ENCODE measurements around the gene FBXO28. TPM values are rescaled to one million over a fixed set of nuclear protein-coding genes. Genes with fewer than 3 reads are reported as not detected.

Gene FBXO28
- total RNA-seq, 5 donors from 2014 or later (not counting 1 experiment from before 2014, with no cell fraction given), result 25.9 to 34.8 (median 33.3) TPM

GRCh38 chr1:224163311-224163710 is 49.4 kb downstream of the FBXO28 start:
- Histone ChIP-seq H3K27ac (ENCODE audit: low read length) (no peak overlapping the region), H3K36me3 (ENCODE audit: control insufficient read depth in 2 of 2, extremely low read depth in 1 of 2, insufficient read depth in 1 of 2, low read length in 1 of 2) (peaks cover 0 to 6% of the 10 kb centered on the region in 2 donors), H3K9me3 (no peaks in the 10 kb centered on the region), H3K4me3 (ENCODE audit: control insufficient read depth in 1 of 2, extremely low read depth in 1 of 2, low read length in 1 of 2) (no peak overlapping the region), H3K4me1 (ENCODE audit: control insufficient read depth in 1 of 2, extremely low read depth in 1 of 2, insufficient read depth in 2 of 2, low read length in 2 of 2) (peaks cover 0 to 1% of the 10 kb centered on the region in 2 experiments), H3K27me3 (replicated peaks in 1 of 2; ENCODE audit: control insufficient read depth in 2 of 2, extremely low read depth in 1 of 2, insufficient read depth in 2 of 2, low read length in 1 of 2) (no peaks in the 10 kb centered on the region)
- Mint-ChIP-seq H3K36me3 (peaks cover 16% of the 10 kb centered on the region), H3K27me3 (no peaks in the 10 kb centered on the region), H3K4me3 (no peak overlapping the region), H3K27ac (no peak overlapping the region), H3K4me1 (peaks cover 2 to 5% (median 2%) of the 10 kb centered on the region in 3 donors), H3K9me3 (no peaks in the 10 kb centered on the region)
- DNase-seq (no peak), ATAC-seq (replicated peaks in 1 of 4) (no peak)
- CTCF ChIA-PET, result no interaction called here
- POLR2A ChIA-PET, result no interaction called here
- WGBS (ENCODE audit: insufficient coverage), result no CpG with 5 or more reads among the region's 2 CpGs

GRCh38 chr1:224168859-224169380 is 55.0 kb downstream of the FBXO28 start:
- Mint-ChIP-seq H3K4me1 (peaks cover 31 to 45% (median 34%) of the 10 kb centered on the region in 3 donors), H3K27me3 (no peaks in the 10 kb centered on the region), H3K27ac (peak overlapping the region; percentile 15 to 76), H3K36me3 (no peaks in the 10 kb centered on the region), H3K9me3 (no peaks in the 10 kb centered on the region), H3K4me3 (peak overlapping the region in 1 of 3 donors; percentile 59)
- Histone ChIP-seq H3K27ac (ENCODE audit: low read length) (peak overlapping the region; percentile 2), H3K4me3 (ENCODE audit: control insufficient read depth in 1 of 2, extremely low read depth in 1 of 2, low read length in 1 of 2) (no peak overlapping the region), H3K36me3 (ENCODE audit: control insufficient read depth in 2 of 2, extremely low read depth in 1 of 2, insufficient read depth in 1 of 2, low read length in 1 of 2) (no peaks in the 10 kb centered on the region), H3K9me3 (no peaks in the 10 kb centered on the region), H3K4me1 (ENCODE audit: control insufficient read depth in 1 of 2, extremely low read depth in 1 of 2, insufficient read depth in 2 of 2, low read length in 2 of 2) (peaks cover 19 to 30% of the 10 kb centered on the region in 2 experiments), H3K27me3 (replicated peaks in 1 of 2; ENCODE audit: control insufficient read depth in 2 of 2, extremely low read depth in 1 of 2, insufficient read depth in 2 of 2, low read length in 1 of 2) (no peaks in the 10 kb centered on the region)
- POLR2A ChIA-PET, result interaction anchor here in 1 of 2 donors (0.6 to 0.9 kb wide), 3 partner anchors 10 to 16 kb away, joined by 4 to 5 read pairs (median 4); no protein-coding TSS in a partner anchor
- DNase-seq (peak in 16 of 35 experiments; percentile 3 to 80 (median 18)), ATAC-seq (replicated peaks in 1 of 4) (peak; percentile 80 to 95 (median 90))
- no CpG with 5 or more reads among the region's 5 CpGs for WGBS (ENCODE audit: insufficient coverage)
- CTCF ChIA-PET, result interaction anchor here (0.7 to 2.3 kb wide), 6 partner anchors 10 to 167 kb away, joined by 3 to 9 read pairs (median 4); no protein-coding TSS in a partner anchor

- ChIA-PET POLR2A (interaction anchor here in 1 of 2 donors (0.6 to 0.9 kb wide), 3 partner anchors 9 to 211 kb away, joined by 3 to 5 read pairs (median 4); no protein-coding TSS in a partner anchor), CTCF (interaction anchor here (0.6 to 2.3 kb wide), 7 partner anchors 9 to 166 kb away, joined by 3 to 9 read pairs (median 5); partner anchors contain the start of gene DEGS1 (in 1 of the 2))
- no peak for DNase-seq
- no peaks in the 10 kb centered on the region for H3K9me3 ChIP-seq
- Mint-ChIP-seq H3K9me3 (no peaks in the 10 kb centered on the region), H3K27ac (peak overlapping the region in 1 of 2 donors; percentile 22), H3K4me3 (peak overlapping the region in 1 of 3 donors; percentile 59), H3K27me3 (no peaks in the 10 kb centered on the region), H3K36me3 (no peaks in the 10 kb centered on the region), H3K4me1 (peaks cover 29 to 41% (median 32%) of the 10 kb centered on the region in 3 donors)
- 100% methylated on average over 2 of the region's 4 CpGs for WGBS (ENCODE audit: insufficient coverage)
- H3K4me3 ChIP-seq (ENCODE audit: control insufficient read depth in 1 of 2, extremely low read depth in 1 of 2, low read length in 1 of 2), result no peak overlapping the region
- no peak overlapping the region for H3K27ac ChIP-seq (ENCODE audit: low read length)
- H3K27me3 ChIP-seq (replicated peaks in 1 of 2; ENCODE audit: control insufficient read depth in 2 of 2, extremely low read depth in 1 of 2, insufficient read depth in 2 of 2, low read length in 1 of 2), result no peaks in the 10 kb centered on the region
- no peak for ATAC-seq (replicated peaks in 1 of 4)
- H3K4me1 ChIP-seq (ENCODE audit: control insufficient read depth in 1 of 2, extremely low read depth in 1 of 2, insufficient read depth in 2 of 2, low read length in 2 of 2), result peaks cover 19 to 30% of the 10 kb centered on the region in 2 experiments
- no peaks in the 10 kb centered on the region for H3K36me3 ChIP-seq (ENCODE audit: control insufficient read depth in 2 of 2, extremely low read depth in 1 of 2, insufficient read depth in 1 of 2, low read length in 1 of 2)
Measured at GRCh38 chr1:224169718-224170270, 55.9 kb downstream of the FBXO28 start.

GRCh38 chr1:224170343-224170742 is 56.4 kb downstream of the FBXO28 start:
- Mint-ChIP-seq H3K4me3 (peak overlapping the region in 1 of 3 donors; percentile 59), H3K27me3 (no peaks in the 10 kb centered on the region), H3K36me3 (no peaks in the 10 kb centered on the region), H3K9me3 (no peaks in the 10 kb centered on the region), H3K27ac (peak overlapping the region; percentile 41 to 68), H3K4me1 (peaks cover 31 to 39% (median 34%) of the 10 kb centered on the region in 3 donors)
- no peak for DNase-seq
- peak in 1 of 4 experiments; percentile 2 for ATAC-seq (replicated peaks in 1 of 4)
- H3K4me3 ChIP-seq (ENCODE audit: control insufficient read depth in 1 of 2, extremely low read depth in 1 of 2, low read length in 1 of 2), result no peak overlapping the region
- no peaks in the 10 kb centered on the region for H3K27me3 ChIP-seq (replicated peaks in 1 of 2; ENCODE audit: control insufficient read depth in 2 of 2, extremely low read depth in 1 of 2, insufficient read depth in 2 of 2, low read length in 1 of 2)
- no peak overlapping the region for H3K27ac ChIP-seq (ENCODE audit: low read length)
- H3K9me3 ChIP-seq, result no peaks in the 10 kb centered on the region
- POLR2A ChIA-PET, result no interaction called here
- CTCF ChIA-PET, result interaction anchor here (0.6 to 2.3 kb wide), 8 partner anchors 9 to 658 kb away, joined by 3 to 9 read pairs (median 6); partner anchors contain the start of gene DEGS1 (in 1 of the 2)
- no peaks in the 10 kb centered on the region for H3K36me3 ChIP-seq (ENCODE audit: control insufficient read depth in 2 of 2, extremely low read depth in 1 of 2, insufficient read depth in 1 of 2, low read length in 1 of 2)
- peaks cover 19 to 30% of the 10 kb centered on the region in 2 experiments for H3K4me1 ChIP-seq (ENCODE audit: control insufficient read depth in 1 of 2, extremely low read depth in 1 of 2, insufficient read depth in 2 of 2, low read length in 2 of 2)
- 94% methylated on average over 2 of the region's 4 CpGs for WGBS (ENCODE audit: insufficient coverage)

- Mint-ChIP-seq H3K27ac (peak overlapping the region; percentile 41 to 68), H3K9me3 (no peaks in the 10 kb centered on the region), H3K4me3 (peak overlapping the region in 1 of 3 donors; percentile 59), H3K27me3 (no peaks in the 10 kb centered on the region), H3K4me1 (peaks cover 35 to 39% (median 36%) of the 10 kb centered on the region in 3 donors), H3K36me3 (no peaks in the 10 kb centered on the region)
- Histone ChIP-seq H3K4me1 (ENCODE audit: control insufficient read depth in 1 of 2, extremely low read depth in 1 of 2, insufficient read depth in 2 of 2, low read length in 2 of 2) (peaks cover 19 to 30% of the 10 kb centered on the region in 2 experiments), H3K9me3 (no peaks in the 10 kb centered on the region), H3K36me3 (ENCODE audit: control insufficient read depth in 2 of 2, extremely low read depth in 1 of 2, insufficient read depth in 1 of 2, low read length in 1 of 2) (no peaks in the 10 kb centered on the region), H3K27me3 (replicated peaks in 1 of 2; ENCODE audit: control insufficient read depth in 2 of 2, extremely low read depth in 1 of 2, insufficient read depth in 2 of 2, low read length in 1 of 2) (no peaks in the 10 kb centered on the region), H3K4me3 (ENCODE audit: control insufficient read depth in 1 of 2, extremely low read depth in 1 of 2, low read length in 1 of 2) (no peak overlapping the region), H3K27ac (ENCODE audit: low read length) (no peak overlapping the region)
- DNase-seq (peak in 32 of 35 experiments; percentile 12 to 71 (median 44)), ATAC-seq (replicated peaks in 1 of 4) (peak; percentile 53 to 65 (median 54))
- POLR2A ChIA-PET, result no interaction called here
- 66% methylated on average over 6 of the region's 9 CpGs for WGBS (ENCODE audit: insufficient coverage)
- CTCF ChIA-PET, result interaction anchor here (0.6 to 2.3 kb wide), 7 partner anchors 8 to 658 kb away, joined by 3 to 9 read pairs (median 5); partner anchors contain the start of gene DEGS1 (in 1 of the 2)
Measured at GRCh38 chr1:224170748-224171478, 57.0 kb downstream of the FBXO28 start.

DNA sequence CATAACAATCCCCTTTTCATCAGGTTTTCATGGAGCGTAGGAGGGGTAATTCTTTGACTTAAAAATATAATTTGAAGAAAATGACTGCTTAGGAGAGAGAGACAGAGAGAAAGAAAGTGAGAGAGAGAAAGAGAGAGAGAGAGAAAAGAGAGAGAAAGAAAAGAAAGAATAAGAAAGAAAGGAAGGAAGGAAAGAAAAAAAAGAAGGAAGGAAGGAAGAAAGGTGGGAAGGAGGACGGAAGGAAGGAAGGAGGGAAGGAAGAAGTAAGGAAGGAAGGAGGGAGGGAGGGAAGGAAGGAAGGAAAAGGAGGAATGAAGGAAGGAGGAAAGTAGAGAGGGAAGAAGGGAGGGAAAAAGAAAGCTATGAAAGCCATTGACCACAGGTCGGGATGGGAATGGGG is 58.3 kb downstream of the FBXO28 start:
- no peak for DNase-seq
- no peaks in the 10 kb centered on the region for H3K27me3 Mint-ChIP-seq
- Histone ChIP-seq H3K9me3 (no peaks in the 10 kb centered on the region), H3K27ac (ENCODE audit: low read length) (no peak overlapping the region), H3K4me3 (ENCODE audit: control insufficient read depth in 1 of 2, extremely low read depth in 1 of 2, low read length in 1 of 2) (no peak overlapping the region), H3K4me1 (ENCODE audit: control insufficient read depth in 1 of 2, extremely low read depth in 1 of 2, insufficient read depth in 2 of 2, low read length in 2 of 2) (peaks cover 19 to 30% of the 10 kb centered on the region in 2 experiments), H3K36me3 (ENCODE audit: control insufficient read depth in 2 of 2, extremely low read depth in 1 of 2, insufficient read depth in 1 of 2, low read length in 1 of 2) (no peaks in the 10 kb centered on the region), H3K27me3 (replicated peaks in 1 of 2; ENCODE audit: control insufficient read depth in 2 of 2, extremely low read depth in 1 of 2, insufficient read depth in 2 of 2, low read length in 1 of 2) (no peaks in the 10 kb centered on the region)
- ChIA-PET CTCF (no interaction called here), POLR2A (no interaction called here)
- no peak for ATAC-seq (replicated peaks in 1 of 4)
- H3K4me1 Mint-ChIP-seq, result peaks cover 35 to 39% (median 36%) of the 10 kb centered on the region in 3 donors
- H3K9me3 Mint-ChIP-seq, result no peaks in the 10 kb centered on the region
- no peak overlapping the region for H3K4me3 Mint-ChIP-seq
- 100% methylated on average over 1 of the region's 3 CpGs for WGBS (ENCODE audit: insufficient coverage)
- H3K36me3 Mint-ChIP-seq, result no peaks in the 10 kb centered on the region
- H3K27ac Mint-ChIP-seq, result no peak overlapping the region
